ENCODE measurements around the gene ARID1B. TPM values are rescaled to one million over a fixed set of nuclear protein-coding genes. Genes with fewer than 3 reads are reported as not detected.

Gene ARID1B
- total and polyA plus RNA-seq, 2 of the 13 experiments (the other 11 are each of a cell fraction or from before 2014, with no cell fraction given) = 20.1 to 32.6 TPM

DNA sequence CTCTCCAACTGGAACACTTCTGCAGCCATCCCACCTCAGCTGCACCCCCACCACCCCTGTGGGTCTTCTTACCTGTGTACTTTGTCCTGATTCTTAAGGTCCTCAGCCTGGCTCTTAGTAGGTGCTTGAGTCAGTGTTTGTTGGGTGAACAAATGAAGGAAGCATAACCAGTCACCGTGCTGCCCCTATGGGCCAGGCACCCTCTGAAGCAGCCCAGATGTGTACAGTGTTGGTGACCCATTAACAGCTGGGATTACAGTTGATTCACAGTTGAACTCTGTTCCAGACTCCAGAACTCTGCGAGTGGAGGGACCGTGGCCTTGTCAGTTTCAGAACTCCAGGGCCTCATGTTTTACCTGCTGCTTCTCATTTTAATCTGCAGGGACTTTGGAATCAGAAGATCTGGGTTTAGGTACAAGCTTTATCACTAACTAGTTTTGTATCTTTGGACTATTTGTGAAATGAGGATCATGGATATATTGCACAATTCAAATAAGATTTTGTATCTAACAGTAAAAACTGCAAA, 342.4 kb downstream of the ARID1B start (continued):
- TF ChIP-seq, protein P1, sequence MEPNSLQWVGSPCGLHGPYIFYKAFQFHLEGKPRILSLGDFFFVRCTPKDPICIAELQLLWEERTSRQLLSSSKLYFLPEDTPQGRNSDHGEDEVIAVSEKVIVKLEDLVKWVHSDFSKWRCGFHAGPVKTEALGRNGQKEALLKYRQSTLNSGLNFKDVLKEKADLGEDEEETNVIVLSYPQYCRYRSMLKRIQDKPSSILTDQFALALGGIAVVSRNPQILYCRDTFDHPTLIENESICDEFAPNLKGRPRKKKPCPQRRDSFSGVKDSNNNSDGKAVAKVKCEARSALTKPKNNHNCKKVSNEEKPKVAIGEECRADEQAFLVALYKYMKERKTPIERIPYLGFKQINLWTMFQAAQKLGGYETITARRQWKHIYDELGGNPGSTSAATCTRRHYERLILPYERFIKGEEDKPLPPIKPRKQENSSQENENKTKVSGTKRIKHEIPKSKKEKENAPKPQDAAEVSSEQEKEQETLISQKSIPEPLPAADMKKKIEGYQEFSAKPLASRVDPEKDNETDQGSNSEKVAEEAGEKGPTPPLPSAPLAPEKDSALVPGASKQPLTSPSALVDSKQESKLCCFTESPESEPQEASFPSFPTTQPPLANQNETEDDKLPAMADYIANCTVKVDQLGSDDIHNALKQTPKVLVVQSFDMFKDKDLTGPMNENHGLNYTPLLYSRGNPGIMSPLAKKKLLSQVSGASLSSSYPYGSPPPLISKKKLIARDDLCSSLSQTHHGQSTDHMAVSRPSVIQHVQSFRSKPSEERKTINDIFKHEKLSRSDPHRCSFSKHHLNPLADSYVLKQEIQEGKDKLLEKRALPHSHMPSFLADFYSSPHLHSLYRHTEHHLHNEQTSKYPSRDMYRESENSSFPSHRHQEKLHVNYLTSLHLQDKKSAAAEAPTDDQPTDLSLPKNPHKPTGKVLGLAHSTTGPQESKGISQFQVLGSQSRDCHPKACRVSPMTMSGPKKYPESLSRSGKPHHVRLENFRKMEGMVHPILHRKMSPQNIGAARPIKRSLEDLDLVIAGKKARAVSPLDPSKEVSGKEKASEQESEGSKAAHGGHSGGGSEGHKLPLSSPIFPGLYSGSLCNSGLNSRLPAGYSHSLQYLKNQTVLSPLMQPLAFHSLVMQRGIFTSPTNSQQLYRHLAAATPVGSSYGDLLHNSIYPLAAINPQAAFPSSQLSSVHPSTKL (CRISPR knock-in tag; IDR thresholded peaks at IDR 0.05) = 0 out of 2 replicates have a peak, but pooled peaks have one; percentile 29
- TF ChIP-seq NKX3-1 (CRISPR knock-in tag; IDR thresholded peaks at IDR 0.05) (no peak), HOXA3 (CRISPR knock-in tag; IDR thresholded peaks at IDR 0.05) (0 out of 2 replicates have a peak, but pooled peaks have one; percentile 28), ZNF644 (CRISPR knock-in tag; IDR thresholded peaks at IDR 0.05; ENCODE audit: low read depth) (0 out of 2 replicates have a peak, but pooled peaks have one; percentile 24), ZFX (CRISPR knock-in tag; IDR thresholded peaks at IDR 0.05; ENCODE audit: low read depth) (peak; percentile 67), HOXA5 (CRISPR knock-in tag; IDR thresholded peaks at IDR 0.05) (no peak), RXRA (CRISPR knock-in tag; IDR thresholded peaks at IDR 0.05) (peak; percentile 21; the same call in 1 of the 2 replicates), GTF2F1 (IDR thresholded peaks at IDR 0.05; ENCODE audit: low read length) (no peak), TBX2 (CRISPR knock-in tag; IDR thresholded peaks at IDR 0.05; ENCODE audit: borderline replicate concordance) (peak; percentile 55; the same call in 1 of the 2 replicates), ZNF501 (CRISPR knock-in tag; IDR thresholded peaks at IDR 0.05) (peak; percentile 26; the same call in 1 of the 2 replicates), ZNF619 (CRISPR knock-in tag; IDR thresholded peaks at IDR 0.05) (0 out of 2 replicates have a peak, but pooled peaks have one; percentile 51), FOXP1 (IDR thresholded peaks at IDR 0.05) (no peak), FOXP1 (CRISPR knock-in tag; IDR thresholded peaks at IDR 0.05) (peak; percentile 28; the same call in 1 of the 2 replicates), MIER2 (CRISPR knock-in tag; IDR thresholded peaks at IDR 0.05) (peak; percentile 17; the same call in 1 of the 2 replicates), HDAC2 (CRISPR knock-in tag; IDR thresholded peaks at IDR 0.05) (peak; percentile 65; the same call in 1 of the 2 replicates), DNMT1 (CRISPR knock-in tag; IDR thresholded peaks at IDR 0.05) (no peak), FOSL2 (CRISPR knock-in tag; IDR thresholded peaks at IDR 0.05) (peak; percentile 23; the same call in 1 of the 2 replicates), SP4 (CRISPR knock-in tag; IDR thresholded peaks at IDR 0.05) (0 out of 2 replicates have a peak, but pooled peaks have one; percentile 7), DPF2 (CRISPR knock-in tag; IDR thresholded peaks at IDR 0.05; ENCODE audit: borderline replicate concordance, low read depth) (no peak), CEBPB (IDR thresholded peaks at IDR 0.05; ENCODE audit: borderline replicate concordance, low read depth, low read length) (peak; percentile 75; the same call in 1 of the 2 replicates)
- TF ChIP-seq, protein P2, sequence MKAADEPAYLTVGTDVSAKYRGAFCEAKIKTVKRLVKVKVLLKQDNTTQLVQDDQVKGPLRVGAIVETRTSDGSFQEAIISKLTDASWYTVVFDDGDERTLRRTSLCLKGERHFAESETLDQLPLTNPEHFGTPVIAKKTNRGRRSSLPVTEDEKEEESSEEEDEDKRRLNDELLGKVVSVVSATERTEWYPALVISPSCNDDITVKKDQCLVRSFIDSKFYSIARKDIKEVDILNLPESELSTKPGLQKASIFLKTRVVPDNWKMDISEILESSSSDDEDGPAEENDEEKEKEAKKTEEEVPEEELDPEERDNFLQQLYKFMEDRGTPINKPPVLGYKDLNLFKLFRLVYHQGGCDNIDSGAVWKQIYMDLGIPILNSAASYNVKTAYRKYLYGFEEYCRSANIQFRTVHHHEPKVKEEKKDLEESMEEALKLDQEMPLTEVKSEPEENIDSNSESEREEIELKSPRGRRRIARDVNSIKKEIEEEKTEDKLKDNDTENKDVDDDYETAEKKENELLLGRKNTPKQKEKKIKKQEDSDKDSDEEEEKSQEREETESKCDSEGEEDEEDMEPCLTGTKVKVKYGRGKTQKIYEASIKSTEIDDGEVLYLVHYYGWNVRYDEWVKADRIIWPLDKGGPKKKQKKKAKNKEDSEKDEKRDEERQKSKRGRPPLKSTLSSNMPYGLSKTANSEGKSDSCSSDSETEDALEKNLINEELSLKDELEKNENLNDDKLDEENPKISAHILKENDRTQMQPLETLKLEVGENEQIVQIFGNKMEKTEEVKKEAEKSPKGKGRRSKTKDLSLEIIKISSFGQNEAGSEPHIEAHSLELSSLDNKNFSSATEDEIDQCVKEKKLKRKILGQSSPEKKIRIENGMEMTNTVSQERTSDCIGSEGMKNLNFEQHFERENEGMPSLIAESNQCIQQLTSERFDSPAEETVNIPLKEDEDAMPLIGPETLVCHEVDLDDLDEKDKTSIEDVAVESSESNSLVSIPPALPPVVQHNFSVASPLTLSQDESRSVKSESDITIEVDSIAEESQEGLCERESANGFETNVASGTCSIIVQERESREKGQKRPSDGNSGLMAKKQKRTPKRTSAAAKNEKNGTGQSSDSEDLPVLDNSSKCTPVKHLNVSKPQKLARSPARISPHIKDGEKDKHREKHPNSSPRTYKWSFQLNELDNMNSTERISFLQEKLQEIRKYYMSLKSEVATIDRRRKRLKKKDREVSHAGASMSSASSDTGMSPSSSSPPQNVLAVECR (CRISPR knock-in tag; IDR thresholded peaks at IDR 0.05; ENCODE audit: borderline replicate concordance) = peak; percentile 22; the same call in 1 of the 2 replicates
- TF ChIP-seq, protein P3, sequence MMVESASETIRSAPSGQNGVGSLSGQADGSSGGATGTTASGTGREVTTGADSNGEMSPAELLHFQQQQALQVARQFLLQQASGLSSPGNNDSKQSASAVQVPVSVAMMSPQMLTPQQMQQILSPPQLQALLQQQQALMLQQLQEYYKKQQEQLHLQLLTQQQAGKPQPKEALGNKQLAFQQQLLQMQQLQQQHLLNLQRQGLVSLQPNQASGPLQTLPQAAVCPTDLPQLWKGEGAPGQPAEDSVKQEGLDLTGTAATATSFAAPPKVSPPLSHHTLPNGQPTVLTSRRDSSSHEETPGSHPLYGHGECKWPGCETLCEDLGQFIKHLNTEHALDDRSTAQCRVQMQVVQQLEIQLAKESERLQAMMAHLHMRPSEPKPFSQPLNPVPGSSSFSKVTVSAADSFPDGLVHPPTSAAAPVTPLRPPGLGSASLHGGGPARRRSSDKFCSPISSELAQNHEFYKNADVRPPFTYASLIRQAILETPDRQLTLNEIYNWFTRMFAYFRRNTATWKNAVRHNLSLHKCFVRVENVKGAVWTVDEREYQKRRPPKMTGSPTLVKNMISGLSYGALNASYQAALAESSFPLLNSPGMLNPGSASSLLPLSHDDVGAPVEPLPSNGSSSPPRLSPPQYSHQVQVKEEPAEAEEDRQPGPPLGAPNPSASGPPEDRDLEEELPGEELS (CRISPR knock-in tag; IDR thresholded peaks at IDR 0.05) = 0 out of 2 replicates have a peak, but pooled peaks have one; percentile 15
